AG04450 (cell line): ENCODE data around the gene SLC35F1. TPM values are rescaled to one million over a fixed set of nuclear protein-coding genes. Genes with fewer than 3 reads are reported as not detected.
"Not testable (repeated sequence)": the region's sequence is repeated elsewhere in the genome, so short reads cannot be mapped to it uniquely, and the experiment has no call there.

Experiments used
- CTCF ChIA-PET: fragments of 300-600, 350-600 bp; formaldehyde crosslinking; extraction: SDS; loops from one replicate; lab custom pipeline; 2022; ENCODE audit warnings: antibody characterized with exemption, inconsistent platforms; lab: Charles Lee
- POLR2A ChIA-PET: fragments of 350-600 bp; formaldehyde crosslinking; extraction: SDS; loops from one replicate; lab custom pipeline; 2021; ENCODE audit warnings: antibody characterized with exemption, inconsistent platforms; lab: Yijun Ruan, JAX
- DNase-seq: peaks from one replicate; pipeline ENCODE4 v3.0.0-alpha.2; 2011; ENCODE audit warnings: low read depth, low spot score
- H3K27ac ChIP-seq: one replicate; pipeline ENCODE4 v1.5.1; 2012; ENCODE audit warnings: low read depth, low read length, control low read depth
- H3K27me3 ChIP-seq: one replicate; pipeline ENCODE4 v1.6.0; 2012; ENCODE audit warnings: low read length; ENCODE audit not compliant: control insufficient read depth, insufficient read depth
- H3K4me3 ChIP-seq: 2 replicates; pipeline ENCODE4 v1.5.1; 2011; ENCODE audit warnings: mild to moderate bottlenecking, low read depth, low read length, control low read depth
- H3K9me3 ChIP-seq: 2 replicates; pipeline ENCODE4 v1.5.1; 2012; ENCODE audit warnings: low read length; ENCODE audit not compliant: control insufficient read depth, insufficient read depth
- polyA plus RNA-seq: library from polyadenylated mRNA; depleted of rRNA; stranded (reverse); fragments of >200 nt; gene quantifications from 2 replicates; pipeline ENCODE4 v1.2.3, GENCODE V29; 2011
- TF ChIP-seq, protein P1 (sequence below): IDR thresholded peaks from 2 replicates; pipeline ENCODE4 v1.5.1; 2011; ENCODE audit warnings: low read depth, low read length, control low read depth, inconsistent platforms

The SLC35F1 gene
- polyA plus RNA-seq, 1 experiment: 0.14 TPM

DNA sequence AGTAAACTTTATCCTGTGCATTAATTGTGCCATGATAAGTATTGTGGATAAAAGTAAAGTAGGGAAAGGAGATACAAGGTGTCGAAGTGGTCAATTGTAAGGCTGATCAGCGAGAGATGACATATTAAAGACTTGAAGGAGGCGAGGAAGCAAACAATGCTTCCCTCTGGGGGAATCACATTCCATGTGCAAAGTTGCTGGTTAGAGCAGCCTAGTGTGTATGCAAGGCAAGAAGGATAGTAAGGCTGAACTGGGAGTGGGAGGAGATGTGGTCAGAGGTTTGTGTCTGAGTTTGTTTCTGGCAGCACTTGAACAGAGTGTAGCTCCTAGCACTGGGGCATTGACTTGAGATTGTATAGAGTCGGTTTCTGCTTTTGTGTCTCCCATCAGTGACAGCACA, 122.9 kb downstream of the SLC35F1 start:
- Histone ChIP-seq H3K27ac (no peak overlapping the region), H3K27me3 (no peaks in the 10 kb centered on the region), H3K4me3 (no peak overlapping the region), H3K9me3 (no peaks in the 10 kb centered on the region)
- DNase-seq: no peak
- ChIA-PET CTCF (no interaction called here), POLR2A (no interaction called here)
- TF ChIP-seq, protein P1, sequence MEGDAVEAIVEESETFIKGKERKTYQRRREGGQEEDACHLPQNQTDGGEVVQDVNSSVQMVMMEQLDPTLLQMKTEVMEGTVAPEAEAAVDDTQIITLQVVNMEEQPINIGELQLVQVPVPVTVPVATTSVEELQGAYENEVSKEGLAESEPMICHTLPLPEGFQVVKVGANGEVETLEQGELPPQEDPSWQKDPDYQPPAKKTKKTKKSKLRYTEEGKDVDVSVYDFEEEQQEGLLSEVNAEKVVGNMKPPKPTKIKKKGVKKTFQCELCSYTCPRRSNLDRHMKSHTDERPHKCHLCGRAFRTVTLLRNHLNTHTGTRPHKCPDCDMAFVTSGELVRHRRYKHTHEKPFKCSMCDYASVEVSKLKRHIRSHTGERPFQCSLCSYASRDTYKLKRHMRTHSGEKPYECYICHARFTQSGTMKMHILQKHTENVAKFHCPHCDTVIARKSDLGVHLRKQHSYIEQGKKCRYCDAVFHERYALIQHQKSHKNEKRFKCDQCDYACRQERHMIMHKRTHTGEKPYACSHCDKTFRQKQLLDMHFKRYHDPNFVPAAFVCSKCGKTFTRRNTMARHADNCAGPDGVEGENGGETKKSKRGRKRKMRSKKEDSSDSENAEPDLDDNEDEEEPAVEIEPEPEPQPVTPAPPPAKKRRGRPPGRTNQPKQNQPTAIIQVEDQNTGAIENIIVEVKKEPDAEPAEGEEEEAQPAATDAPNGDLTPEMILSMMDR: no peak

DNA sequence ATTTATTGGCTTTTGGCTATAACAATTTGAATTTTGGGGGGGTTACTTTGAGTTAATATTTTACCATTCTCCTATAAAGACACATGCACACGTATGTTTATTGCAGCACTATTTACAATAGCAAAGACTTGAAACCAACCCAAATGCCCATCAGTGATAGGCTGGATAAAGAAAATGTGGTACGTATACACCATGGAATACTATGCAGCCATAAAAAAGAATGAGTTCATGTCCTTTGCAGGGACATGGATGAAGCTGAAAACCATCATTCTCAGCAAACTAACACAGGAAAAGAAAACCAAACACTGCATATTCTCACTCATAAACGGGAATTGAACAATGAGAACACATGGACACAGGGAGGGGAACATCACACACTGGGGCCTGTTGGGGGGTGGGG, 130.4 kb downstream of the SLC35F1 start:
- DNase-seq, CTCF ChIA-PET, H3K4me3 ChIP-seq, H3K27me3 ChIP-seq, H3K27ac ChIP-seq, POLR2A ChIA-PET, H3K9me3 ChIP-seq: not testable (repeated sequence)

DNA sequence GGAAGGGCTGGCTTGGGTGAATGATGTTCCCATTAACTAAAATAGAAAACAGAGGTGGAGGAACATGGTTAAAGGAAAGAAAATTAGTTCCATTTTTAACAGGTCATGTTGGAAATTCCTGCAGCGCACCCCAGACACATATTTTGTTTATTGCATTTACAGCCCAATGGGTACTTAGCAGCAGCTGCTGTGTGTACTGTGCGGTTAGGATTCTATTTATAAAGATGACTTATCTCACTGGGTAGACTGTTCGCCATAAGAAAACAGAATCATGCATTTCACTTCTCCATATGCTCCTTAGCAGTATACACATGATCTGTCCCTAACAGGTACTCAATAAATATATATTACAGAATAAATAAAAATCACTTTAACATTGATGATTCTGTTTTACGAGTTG, 135.8 kb downstream of the SLC35F1 start:
- Histone ChIP-seq H3K27ac (no peak overlapping the region), H3K4me3 (no peak overlapping the region), H3K27me3 (no peaks in the 10 kb centered on the region), H3K9me3 (no peaks in the 10 kb centered on the region)
- CTCF ChIA-PET: no interaction called here
- POLR2A ChIA-PET: no interaction called here
- no peak for DNase-seq
- TF ChIP-seq, protein P1: no peak

DNA sequence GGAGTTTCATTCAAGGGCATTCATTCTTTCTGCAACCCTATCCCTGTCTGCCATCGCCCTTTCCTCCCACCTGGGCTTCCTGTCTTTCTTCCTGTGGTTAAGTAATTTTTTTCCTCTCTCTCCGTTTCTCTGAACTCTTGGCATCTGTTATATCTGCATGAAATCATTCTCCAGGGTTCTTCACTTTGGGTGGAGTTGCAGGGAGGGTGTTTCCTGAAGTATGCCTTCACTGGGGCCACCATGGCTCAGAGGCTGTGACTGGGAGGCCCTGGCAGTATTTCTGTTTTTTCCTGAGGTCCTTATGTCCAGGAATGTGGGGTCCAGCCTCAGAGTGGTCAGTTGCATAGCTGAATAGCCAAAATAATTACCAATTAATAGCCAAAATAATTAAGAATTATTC, 137.2 kb downstream of the SLC35F1 start:
- TF ChIP-seq, protein P1: no peak
- Histone ChIP-seq H3K4me3 (no peak overlapping the region), H3K9me3 (no peaks in the 10 kb centered on the region), H3K27ac (no peak overlapping the region), H3K27me3 (no peaks in the 10 kb centered on the region)
- CTCF ChIA-PET: no interaction called here
- POLR2A ChIA-PET: no interaction called here
- no peak for DNase-seq

DNA sequence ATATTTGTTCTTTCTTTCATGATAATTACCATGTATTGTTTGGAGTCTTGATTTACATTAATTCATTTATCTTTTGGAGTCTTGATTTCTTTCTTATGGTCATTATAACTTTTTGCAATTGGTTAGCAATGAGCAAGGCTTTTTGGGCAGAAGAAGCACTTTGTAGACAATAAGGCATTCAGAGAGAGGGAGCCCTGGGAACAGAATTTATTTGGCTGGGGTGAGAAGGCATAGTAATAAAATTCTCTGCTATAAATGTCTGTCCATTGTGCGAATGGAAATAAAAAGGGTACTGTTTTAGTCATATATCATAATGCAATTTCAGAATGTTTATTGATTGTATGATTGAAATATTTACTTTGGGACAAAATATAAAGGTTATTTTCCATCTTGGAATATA, 147.0 kb downstream of the SLC35F1 start:
- TF ChIP-seq, protein P1: no peak
- no peaks in the 10 kb centered on the region for H3K9me3 ChIP-seq
- H3K4me3 ChIP-seq: no peak overlapping the region
- POLR2A ChIA-PET: no interaction called here
- H3K27me3 ChIP-seq: no peaks in the 10 kb centered on the region
- H3K27ac ChIP-seq: no peak overlapping the region
- CTCF ChIA-PET: no interaction called here
- DNase-seq: no peak

DNA sequence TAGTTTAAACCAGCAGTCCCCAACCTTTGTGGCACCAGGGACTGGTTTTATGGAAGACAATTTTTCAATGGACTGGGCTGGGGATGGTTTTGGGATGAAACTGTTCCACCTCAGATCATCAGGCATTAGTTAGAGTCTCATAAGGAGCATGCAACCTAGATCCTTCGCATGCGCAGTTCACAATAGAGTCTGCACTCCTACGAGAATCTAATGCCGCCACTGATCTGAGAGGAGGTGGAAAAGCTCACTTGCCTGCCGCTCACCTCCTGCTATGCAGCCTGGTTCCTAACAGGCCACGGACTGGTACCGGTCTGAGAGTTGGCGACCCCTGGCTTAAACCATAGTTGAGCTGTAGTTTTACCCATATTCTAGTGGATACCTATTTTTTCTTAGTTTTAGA, 154.6 kb downstream of the SLC35F1 start:
- TF ChIP-seq, protein P1: no peak
- no peak for DNase-seq
- Histone ChIP-seq H3K27me3 (no peaks in the 10 kb centered on the region), H3K4me3 (no peak overlapping the region), H3K27ac (no peak overlapping the region), H3K9me3 (no peaks in the 10 kb centered on the region)
- POLR2A ChIA-PET: no interaction called here
- CTCF ChIA-PET: no interaction called here
